Embryonic facial prominence (tissue), 1 donor: ENCODE measurements around the gene DDIT4.
"Not testable (repeated sequence)": the region's sequence is repeated elsewhere in the genome, so short reads cannot be mapped to it uniquely, and the experiment has no call there.

Source experiments
- DNase-seq: peaks from one replicate; pipeline ENCODE4 v3.0.0-alpha.2; 2016; ENCODE audit errors: extremely low spot score

DDIT4 gene

DNA sequence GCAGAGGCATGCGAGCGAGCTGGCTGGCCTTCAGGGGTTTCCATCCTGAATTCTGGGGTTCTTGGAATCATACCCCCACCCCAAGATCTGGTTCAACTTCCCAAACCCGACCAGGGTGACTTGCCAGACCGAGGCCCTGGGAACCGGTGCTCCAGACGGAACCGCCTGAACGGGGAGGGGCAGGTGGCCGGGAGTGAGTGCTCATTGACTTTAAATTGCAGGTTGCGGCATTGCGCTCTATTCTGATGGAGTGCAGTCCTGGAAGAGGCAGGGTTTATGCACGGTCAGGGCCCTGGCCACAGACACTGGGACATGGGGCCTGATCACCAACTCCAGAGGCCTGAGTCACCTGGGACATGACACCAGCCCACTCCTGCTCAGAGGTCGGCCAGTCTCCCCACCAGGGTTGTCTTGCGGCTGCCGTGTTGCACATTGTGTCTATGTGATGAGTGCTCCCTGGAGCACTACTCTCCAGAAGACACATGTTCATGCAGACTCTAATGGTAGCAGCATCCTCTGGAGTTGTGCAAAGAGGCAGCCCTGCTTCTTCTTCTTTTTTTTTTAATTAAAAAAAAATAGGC is 5.8 kb upstream of the DDIT4 start:
- no peak for DNase-seq

DNA sequence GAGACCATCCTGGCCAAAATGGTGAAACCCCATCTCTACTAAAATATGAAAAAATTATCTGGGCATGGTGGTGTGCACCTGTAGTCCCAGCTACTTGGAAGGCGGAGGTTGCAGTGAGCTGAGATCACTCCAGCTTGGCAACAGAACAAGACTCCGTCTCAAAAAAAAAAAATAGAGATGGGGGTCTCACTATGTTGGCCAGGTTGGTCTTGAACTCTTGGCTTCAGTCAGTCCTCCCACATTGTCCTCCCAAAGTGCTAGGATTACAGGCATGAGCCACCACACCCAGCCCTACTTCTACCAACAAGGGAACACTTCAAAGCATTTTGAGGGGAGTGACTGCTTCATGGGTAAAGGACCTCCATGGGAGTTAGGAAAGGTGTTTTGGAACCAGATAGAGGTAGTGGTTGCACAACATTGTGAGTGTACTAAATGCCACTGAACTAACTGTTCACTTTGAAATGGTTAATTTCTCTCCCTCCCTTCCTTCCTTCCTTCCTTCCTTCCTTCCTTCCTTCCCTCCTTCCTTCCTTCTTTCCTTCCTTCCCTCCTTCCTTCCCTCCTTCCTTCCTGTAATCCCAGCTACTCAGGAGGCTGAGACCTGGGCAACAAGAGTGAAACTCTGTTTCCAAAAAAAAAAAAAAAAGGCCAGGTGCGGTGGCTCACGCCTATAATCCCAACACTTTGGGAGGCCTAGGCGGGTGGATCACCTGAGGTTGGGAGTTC is 5.1 kb upstream of the DDIT4 start:
- DNase-seq, result not testable (repeated sequence)

DNA sequence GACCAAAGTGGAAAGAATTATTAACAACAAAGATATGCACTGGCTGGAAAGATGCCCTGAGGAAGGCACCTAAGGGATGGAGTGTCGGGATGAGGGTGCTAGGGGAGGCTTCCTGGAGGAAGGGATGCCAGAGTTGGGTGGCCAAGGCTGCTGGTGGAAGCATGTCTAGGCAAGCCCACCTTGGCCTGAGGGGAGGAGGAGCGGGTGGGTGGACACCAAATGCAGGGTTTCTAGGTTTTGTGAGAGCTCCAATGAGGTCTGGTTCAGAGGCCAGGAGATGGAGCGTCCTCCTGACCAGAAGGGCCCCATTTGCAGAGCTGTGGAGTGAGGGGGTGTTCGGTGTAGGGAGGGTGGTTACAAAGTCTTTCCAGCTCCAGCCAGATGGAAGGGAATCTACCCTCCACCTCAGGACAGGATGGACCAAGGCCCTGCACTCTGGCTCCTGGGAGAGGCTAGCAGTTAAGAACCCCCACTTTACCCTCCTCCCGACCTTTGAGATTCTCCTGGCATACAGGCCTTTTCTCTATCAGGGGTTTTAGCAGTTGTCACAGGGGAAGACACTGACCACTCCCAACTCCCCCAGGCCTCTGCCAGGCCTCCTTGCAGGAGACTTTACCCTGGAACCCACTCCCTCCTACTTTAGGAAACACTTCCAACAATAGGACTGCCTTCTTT is 3.0 kb upstream of the DDIT4 start:
- no peak for DNase-seq

DNA sequence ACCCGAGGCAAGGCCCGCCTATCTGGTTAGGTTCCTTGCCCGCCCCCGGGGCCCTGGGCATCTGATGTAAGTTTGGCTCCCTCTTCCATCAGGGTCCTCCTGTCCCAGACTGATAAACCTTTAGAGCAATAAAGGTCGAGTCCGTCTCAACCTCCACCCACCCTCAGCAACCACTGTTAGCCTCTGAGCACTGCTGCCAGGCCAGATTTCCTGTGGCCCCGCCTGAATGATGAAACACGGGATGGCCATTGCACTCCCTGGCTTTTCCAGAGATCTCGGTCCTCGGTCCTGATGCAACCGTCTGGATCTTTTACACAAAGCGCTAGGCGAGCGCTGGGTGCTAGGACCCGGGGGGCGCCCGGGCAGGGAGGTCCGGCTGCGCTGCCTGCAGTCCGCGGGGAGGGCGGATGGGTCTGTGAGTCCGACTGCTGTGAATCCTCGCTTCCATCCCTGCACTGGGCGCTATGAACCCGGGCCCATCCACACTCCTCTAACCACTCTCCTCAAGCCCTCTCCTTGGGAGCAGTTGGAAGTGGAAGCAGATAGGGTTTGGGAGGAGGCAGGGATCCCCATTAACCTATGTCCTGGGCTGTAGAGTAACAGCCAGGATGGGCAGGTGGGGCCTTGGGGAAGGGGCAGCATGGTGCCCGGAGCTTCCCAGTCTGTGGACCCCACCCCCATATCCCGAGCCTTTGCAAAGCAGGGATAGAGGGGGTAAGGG is 875 bp upstream of the DDIT4 start:
- DNase-seq, result no peak

DNA sequence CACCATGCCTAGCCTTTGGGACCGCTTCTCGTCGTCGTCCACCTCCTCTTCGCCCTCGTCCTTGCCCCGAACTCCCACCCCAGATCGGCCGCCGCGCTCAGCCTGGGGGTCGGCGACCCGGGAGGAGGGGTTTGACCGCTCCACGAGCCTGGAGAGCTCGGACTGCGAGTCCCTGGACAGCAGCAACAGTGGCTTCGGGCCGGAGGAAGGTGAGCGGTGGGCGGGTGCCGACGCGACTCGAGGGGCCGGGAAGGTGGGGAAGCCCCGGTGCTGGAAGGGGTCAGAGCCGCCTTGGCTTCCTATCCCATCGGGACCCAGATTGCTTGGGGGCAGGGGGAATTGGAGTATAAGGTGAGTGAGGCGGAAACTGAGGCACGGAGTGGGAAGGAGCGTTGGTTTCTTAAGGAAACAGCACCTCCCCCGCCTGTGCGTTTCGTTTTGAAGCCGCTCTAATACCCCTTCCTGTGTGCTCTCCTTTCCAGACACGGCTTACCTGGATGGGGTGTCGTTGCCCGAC is 547 bp downstream of the DDIT4 start:
- no peak for DNase-seq

DNA sequence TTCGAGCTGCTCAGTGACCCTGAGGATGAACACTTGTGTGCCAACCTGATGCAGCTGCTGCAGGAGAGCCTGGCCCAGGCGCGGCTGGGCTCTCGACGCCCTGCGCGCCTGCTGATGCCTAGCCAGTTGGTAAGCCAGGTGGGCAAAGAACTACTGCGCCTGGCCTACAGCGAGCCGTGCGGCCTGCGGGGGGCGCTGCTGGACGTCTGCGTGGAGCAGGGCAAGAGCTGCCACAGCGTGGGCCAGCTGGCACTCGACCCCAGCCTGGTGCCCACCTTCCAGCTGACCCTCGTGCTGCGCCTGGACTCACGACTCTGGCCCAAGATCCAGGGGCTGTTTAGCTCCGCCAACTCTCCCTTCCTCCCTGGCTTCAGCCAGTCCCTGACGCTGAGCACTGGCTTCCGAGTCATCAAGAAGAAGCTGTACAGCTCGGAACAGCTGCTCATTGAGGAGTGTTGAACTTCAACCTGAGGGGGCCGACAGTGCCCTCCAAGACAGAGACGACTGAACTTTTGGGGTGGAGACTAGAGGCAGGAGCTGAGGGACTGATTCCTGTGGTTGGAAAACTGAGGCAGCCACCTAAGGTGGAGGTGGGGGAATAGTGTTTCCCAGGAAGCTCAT is 1.1 kb downstream of the DDIT4 start:
- DNase-seq, result no peak

DNA sequence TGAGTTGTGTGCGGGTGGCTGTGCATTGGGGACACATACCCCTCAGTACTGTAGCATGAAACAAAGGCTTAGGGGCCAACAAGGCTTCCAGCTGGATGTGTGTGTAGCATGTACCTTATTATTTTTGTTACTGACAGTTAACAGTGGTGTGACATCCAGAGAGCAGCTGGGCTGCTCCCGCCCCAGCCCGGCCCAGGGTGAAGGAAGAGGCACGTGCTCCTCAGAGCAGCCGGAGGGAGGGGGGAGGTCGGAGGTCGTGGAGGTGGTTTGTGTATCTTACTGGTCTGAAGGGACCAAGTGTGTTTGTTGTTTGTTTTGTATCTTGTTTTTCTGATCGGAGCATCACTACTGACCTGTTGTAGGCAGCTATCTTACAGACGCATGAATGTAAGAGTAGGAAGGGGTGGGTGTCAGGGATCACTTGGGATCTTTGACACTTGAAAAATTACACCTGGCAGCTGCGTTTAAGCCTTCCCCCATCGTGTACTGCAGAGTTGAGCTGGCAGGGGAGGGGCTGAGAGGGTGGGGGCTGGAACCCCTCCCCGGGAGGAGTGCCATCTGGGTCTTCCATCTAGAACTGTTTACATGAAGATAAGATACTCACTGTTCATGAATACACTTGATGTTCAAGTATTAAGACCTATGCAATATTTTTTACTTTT is 1.8 kb downstream of the DDIT4 start:
- no peak for DNase-seq

DNA sequence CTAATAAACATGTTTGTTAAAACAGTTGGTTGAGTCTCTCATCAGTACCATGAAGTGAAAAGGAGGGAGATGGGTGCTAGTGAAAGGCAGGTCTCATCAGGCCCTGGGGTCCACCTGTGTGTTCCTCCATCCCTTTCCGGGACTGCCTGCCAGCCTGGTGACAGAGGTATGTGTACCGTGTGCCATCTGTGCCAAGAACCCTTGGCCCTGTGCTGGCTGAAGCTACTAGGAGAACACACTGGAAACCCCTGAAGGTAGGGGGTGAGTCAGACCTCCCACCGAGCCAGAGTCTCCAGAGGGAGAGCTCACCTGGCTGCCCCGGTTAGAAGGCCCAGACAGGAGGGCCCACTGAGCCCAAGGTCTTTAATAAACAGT is 2.3 kb downstream of the DDIT4 start:
- no peak for DNase-seq

DNA sequence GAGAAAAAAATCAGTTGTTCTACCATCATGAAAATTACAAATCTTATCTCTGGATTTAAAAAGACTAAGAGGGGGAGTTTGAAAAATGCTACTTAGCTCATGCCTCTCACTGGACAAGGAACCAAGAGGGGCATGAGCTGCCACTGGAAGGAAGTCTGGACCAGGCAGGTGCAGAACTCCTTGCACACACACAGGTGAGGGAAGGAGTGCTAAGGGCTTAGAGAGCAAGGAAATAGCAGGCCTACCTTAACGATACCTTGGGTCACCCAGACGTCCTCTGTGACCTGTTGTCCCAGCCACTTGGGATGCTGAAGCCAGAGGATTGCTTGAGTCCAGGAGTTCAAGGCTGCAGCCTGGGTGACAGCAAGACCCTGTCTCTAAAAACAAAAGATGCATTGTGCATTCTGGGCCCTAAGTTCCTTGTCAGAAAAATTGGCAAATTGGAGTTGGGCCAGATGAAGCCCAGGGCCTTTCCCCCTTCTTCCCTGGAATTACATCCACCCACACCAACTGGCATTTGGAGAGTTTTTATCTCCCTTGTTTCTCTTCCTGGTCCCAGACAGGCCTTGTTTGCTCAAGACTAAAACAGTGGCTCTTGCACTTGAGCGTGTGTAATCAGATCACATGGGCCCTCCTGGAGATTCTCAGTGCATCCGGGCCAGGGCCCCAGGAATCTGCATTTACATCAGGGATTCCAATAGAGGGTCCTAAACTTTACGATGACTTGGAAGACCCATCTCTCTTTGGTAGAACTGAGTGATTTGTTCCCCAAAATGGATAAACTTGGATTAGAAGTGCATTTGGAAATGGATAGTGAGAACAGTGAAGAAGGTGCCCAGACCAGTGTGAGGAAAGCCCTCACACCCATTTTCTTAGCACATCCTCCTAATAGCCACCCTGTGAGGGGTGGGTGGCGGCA is 3.0 kb downstream of the DDIT4 start:
- DNase-seq, result no peak

DNA sequence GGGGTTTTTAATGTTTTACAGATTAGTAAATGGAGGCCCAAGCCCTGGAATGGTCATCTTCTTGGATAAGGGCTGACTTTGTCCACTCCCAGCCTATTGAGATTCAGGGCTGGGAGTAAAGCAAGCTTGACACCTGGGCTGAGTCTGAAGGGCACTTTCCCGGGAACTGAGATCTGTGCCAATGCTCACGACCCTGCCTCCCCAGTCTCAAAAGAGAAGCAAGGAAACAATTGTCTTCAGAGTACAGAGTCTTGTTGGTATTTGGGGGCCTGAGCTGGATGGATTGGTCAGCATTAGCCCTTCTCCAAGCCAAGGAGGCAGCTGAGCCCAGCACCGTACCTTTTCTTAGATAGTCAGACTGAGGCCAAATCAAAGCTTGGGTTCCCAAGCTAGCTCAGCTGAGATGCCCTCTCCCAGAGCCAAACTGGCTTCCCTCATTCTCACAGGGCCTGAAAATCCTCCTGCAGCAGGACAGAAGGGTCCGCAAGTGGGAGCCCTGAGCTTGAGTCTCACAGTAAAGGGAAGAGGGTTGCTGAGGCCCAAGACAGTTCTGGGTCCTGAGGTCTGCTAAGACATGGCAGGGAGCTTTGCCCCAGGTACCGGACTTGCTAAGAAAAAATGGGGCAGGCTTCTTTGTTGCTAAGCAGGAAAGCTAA is 3.7 kb downstream of the DDIT4 start:
- DNase-seq, result no peak

DNA sequence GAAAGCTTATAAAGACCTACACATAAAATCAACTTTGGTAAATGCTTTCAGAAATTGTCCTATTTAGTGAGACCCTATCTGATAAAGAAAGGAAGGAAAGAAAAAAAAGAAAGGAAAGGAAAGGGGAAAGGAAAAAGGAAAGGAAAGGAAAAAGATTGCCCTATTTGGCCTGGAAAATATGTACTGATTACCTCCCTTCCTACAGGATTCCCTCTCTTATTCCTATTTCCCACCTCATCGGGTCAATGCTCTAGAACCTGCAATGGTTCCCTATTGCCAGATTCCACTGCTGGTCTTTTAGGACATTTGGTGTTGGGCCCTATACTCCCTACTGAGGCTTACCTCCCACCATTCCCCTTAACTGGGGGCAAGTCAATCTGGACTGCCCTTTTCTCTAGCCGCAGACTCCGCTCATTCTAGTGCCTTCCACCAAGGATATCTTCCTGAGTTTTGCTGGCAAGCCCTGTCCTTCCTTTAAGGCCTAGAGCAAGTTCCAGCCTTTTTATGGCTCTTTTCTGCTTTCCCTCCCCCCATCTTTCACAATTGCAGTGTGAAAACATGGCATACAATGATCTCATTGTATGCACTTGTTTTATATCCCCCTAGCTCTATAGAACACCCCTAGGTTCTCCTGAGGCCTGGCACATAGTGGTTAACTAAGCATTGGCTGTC is 4.4 kb downstream of the DDIT4 start:
- DNase-seq, result no peak

DNA sequence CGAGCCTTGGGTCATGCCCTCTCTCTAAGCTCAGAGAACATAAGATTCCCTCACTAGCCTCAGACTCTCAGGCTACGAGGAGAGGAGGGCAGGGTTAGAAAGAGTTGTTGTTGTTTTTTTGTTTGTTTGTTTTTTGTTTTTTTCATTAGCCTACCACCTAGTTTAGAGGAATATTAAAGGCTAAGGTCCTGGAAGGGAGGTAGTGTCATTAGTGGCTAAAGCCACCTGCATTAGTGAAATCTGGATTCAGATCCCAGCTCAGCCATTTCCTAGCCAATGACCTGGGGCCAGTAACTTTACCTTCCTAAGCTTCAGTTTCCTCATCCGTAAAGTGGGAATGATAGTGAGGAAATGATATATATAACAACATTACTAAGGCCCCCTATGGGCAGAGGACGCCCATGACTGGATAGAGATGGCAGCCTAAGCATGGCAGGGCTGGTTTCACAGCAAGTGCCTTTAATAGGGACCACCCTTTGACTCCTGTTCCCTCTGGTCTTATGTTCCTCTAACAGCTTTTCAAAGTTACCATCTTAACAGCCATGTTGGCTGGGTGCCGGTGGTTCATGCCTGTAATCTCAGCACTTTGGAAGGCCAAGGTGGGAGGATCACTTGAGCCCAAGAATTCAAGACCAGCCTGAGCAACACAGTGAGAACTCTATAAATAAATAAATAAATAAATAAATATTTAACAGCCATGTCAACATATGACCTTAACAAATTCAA is 5.1 kb downstream of the DDIT4 start:
- DNase-seq, result no peak

DNA sequence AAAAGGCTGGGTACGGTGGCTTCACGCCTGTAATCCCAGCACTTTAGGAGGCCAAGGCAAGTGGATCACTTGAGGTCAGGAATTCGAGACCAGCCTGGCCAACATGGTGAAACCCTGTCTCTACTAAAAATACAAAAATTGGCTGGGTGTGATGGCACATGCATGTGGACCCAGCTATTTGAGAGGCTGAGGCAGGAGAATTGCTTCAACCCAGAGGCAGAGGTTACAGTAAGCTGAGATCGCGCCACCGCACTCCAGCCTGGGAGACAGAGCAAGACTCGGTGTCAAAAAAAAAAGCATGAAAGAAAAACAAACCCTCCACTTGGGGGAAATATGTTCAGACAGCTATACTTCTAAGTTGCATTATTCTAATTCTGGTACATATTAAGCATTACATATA is 5.9 kb downstream of the DDIT4 start:
- DNase-seq, result not testable (repeated sequence)

DNA sequence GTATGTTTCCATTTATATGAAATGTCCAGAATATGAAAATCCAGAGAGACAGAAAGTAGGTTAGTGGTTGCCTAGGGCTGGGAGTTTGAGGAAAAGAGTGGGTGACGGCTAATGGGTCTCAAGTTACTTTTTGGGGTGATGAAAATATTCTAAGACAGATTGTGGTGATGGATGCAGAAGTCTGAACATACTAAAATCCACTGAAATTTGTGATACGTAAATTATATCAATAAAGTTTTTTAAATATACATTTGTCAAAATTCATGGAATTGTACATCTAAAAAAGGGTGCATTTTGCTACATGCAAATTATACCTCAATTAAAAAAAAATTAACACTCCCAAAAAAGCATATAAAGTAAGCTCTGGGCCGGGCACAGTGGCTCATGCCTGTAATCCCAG is 9.4 kb downstream of the DDIT4 start:
- DNase-seq, result no peak

DNA sequence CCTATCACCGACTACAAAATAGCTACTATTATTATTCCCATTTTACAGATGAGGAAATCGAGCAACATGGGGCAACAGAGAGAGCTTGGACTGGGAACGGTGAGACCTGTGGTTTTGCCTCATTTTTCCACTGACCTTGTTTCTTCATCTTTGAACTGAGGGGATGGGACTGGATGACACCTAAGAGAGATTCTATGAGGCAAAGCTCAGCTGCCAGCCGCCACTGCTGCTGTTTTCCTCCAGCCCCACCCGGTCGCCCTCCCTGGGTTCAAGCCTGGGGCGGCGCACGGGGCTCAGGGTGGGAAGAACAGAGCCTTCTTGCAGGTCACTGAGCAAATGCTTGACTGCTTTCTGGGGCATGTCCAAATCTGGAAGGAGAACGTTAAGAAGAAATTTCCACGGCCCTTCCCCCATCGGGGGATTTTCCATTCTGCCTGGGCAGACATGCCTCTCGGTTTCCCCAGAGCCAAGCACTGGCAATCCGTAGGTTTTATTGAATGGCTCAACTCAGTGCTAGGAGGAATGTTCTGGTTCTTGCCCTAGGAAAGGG is 12.3 kb downstream of the DDIT4 start:
- no peak for DNase-seq

DNA sequence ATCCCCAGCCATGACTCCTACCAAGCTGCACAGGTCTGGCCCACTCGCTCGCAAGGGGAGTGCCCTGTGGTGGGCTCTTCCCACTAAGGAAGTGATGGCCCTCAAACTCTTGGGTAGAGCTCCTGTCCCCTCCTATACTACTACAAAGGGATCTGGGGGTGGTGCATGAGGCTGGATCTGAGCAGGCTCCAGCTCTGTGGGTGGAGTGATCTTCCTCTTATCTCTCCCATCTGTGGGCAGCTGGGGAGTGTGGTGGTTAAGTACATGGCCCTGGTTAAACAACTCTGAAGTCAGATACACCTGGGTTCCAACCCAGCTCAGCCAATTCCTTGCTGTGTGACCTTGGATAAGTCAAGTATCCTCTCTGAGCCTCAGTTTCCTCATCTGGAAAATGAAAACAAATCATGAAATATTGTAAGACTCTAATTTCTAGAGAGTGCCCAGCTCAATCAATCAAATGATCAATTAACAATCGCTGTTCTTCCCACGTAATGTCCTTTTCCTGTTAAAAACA is 17.4 kb downstream of the DDIT4 start:
- DNase-seq, result no peak

DNA sequence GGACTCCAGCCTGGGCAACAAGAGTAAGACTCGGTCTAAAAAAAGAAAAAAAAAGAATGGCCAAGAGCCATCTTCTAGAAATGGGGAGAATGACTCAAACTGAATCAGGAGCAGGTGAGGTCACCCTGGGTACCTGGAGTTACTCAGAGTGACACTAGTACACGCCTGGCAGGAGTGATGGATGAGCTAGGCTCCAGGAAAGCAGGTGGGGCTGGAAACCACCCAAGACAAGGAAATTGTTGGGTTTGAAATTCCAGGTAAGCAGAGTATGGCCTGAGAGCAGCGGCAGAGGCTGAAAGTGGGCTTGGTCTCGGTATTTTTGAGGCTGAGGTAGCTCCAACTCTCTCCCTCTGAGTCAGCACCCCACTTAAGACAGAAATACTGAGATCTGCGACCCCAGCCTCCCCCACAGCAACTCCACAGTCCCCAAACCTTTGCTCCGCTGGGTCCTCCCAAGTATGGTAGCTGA is 18.5 kb downstream of the DDIT4 start:
- no peak for DNase-seq
